HG02938 (cell line): Measurements from ENCODE around the gene UNC5A.

Experiments used
- ATAC-seq: cut with Tn5 transposase; IDR thresholded peaks from one replicate; pipeline ENCODE4 v1.9.1; 2021; ENCODE audit warnings: mild to moderate bottlenecking, moderate library complexity; ENCODE audit not compliant: unreplicated experiment

UNC5A gene

DNA sequence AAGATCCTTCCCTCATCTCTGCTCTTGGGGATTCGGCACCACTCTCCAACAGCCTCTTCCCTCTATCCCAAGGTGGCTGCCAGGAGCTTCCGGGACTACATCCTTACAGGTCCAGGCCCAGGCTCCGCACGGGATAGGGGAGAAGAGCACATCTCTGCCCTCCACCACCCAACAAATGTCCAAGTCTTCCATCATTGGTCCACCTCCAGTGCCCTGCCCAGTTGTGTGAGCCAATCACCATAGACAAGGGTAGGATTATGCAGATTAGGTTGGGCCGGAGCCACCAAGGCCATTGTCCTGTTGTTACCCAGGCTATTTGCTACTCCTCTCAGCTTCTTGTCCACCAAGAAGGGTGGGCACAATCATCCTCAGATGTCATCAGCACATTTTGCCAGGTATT is 9.1 kb downstream of the UNC5A start:
- ATAC-seq: no peak

DNA sequence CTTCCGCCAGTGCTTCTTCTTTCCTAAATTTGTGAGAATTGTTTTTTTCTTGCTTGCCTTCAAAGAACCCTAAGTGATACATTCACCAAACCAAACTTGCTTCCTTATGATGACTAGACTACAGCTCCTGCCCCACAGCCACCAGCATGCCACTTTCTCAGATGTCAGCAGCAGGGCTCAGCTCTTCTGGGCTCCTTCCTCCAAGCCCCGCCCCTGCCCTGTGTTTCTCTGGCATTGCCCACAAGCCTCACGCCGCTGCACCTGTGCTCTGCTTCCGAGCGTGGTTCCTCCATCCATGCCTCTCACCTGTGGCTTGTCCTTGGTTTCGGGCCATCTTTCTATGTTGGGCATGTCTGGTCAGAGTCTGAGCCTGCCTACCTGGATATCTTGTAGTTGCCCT is 10.6 kb downstream of the UNC5A start:
- ATAC-seq: no peak

DNA sequence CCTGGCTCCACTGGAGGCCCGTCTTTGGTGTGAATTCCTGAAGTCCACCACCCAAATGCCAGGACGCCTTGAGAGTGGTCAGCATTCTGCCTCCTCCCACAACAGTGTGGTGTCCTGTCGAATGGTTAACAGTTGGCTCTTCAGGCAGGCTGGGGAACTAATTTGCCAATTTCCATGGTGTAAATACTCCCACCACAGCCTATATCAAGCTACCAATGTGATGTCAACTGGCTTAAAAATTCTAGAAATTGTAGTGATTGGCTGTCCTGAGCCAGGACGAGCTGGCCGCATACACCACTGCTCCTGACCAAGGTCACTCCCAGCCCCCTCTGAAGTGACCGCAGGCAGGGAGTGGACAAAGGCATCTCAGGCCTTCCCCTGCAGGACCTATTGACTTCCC is 11.1 kb downstream of the UNC5A start:
- no peak for ATAC-seq

DNA sequence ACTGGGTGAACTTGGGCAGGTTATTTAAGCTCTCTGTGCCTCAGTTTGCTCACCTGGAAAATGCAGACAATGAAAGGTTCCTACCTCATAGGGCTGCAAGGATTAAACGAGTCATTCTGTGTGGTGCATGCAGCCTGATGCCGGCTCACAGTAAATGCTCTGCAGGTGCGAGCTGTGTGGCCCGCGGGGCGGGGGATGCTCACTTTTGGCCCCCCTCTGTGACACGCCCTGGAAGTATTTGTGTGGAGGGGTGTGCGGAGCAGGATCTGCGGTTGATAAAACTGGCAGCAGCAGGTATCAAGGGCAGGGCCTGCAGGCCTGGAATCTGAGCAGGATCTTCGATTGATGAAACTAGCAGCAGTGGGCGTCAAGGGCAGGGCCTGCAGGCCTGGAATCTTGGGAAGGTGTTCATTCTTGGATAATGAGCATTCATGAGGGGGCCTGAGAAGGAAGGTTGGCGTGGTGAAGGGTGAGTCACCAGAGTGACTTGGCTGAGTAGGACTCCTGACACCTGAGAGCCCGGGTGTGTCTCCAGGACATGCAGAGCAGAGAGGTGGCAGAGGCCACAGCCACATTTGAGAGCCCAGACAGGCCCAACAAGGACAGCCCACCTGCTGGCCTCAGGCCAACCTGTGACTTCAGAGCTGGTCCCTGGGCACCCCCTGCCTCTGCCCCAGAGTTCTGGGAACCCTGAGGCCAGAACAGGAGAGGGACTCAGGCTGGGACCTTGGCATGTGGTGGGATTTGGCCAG is 11.9 kb downstream of the UNC5A start:
- ATAC-seq: no peak

DNA sequence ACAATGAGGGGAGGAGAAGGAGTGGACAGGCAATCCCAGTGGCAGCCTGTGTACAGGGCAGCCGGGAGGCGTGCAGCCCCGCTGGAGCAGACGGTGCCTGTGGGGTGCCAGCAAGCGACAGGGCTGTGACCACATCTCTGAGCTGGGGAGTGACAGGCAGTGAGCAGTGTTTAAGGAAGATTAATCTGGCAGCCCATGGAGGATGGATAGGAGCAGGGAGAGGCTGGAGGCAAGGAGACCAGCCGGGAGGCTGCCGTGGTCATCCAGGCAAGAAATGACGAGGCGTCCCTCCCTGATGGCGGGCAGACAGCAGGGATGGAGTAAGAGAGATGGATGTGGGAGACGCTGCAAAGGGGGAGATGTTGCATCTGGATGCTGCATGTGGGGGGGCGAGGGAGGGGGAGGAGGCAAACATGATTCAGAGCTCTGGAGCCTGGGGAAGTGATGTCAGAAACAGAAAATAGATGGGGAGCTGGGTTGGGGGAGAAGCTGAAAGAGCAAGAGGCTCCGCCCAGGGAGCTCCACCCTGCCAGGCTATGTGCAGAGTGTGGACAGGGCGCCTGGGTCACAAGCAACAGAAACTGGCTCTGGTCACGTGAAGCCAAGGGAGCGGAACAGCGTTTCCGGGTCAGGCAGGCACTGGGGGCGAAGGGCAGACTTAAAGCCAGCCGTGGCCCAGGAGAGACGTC is 12.6 kb downstream of the UNC5A start:
- no peak for ATAC-seq

DNA sequence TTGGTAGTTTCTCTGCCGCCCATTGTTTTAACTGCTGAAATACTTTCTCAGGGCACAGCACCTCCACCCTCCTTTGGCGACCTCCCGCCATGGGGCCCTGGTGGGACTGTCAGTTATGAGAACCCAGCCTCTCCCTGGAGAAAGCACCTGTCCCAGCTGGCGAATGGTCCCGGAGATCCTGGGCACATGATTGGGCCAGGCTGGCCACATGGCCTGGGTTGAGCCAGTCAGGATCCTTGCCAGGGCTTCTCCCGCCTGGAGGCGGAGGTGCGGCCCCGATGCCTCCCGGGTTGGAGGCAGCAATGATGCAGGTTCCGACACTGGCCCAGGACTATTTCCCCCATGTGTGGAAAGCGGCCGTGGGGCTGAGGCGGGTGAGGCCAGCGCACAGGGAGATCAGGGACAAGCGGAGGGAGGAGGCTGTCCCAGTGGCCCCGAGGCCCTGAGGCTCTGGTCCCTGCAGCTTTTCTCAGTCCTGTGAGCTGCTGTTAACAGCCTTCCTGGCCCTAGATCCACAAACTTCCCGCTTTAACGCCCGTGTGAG is 13.6 kb downstream of the UNC5A start:
- no peak for ATAC-seq

DNA sequence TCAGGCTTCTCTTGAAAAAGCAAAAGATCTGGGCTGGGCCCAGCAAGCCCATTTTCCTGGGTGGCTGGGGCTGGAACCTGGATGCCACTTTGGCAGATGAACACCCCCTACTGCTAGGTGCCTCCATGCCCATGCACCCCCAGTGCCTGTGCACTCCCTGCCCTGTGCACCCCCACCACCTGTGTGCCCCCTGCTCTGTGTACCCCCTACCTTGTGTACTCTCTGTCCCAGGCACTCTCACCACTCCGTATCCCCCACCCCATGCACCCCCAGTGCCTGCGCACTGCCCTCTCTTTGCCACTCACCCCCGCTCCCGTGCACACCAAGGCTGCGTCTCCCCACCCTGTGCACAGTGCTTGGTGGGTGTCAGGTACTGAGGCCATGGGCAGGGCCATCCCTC is 14.2 kb downstream of the UNC5A start:
- no peak for ATAC-seq

DNA sequence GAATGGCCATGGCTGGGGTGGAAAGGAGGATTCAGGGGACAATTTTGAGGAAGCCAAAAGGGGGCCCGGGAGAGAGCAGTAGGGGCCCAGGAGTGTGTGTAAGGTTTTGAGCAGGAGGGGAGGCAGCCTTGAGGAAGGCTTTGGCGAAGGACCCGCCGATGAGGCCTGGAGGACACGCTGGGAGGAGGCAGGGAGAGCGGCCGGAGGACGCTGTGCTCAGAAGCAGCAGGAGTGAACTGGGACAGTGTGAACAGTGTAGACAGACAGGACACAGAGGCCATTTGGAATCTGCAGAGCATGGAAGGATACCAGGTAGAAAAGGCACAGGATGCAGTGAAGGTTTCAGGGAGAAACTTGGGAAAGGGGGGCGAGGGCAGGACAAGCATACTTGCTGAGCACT is 14.9 kb downstream of the UNC5A start:
- no peak for ATAC-seq

DNA sequence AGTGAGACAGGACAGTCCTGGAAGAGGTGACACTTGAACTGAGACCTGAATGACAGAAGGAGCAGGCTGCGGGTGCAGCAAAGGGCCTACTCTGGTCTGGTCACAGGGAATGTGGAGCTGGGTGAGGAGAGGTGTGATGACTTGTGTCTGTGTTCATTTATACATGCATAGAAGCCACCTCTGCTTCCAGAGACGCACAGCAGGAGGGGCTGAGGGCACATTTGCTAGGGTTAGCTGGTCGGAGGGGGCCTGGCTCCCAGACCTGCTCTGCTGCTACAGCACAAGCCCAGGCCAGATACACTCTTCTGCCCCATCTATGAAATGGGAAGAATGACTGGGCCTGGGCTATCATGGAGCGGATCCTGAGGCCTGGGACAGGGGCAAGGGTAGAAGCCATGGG is 15.6 kb downstream of the UNC5A start:
- ATAC-seq: no peak

DNA sequence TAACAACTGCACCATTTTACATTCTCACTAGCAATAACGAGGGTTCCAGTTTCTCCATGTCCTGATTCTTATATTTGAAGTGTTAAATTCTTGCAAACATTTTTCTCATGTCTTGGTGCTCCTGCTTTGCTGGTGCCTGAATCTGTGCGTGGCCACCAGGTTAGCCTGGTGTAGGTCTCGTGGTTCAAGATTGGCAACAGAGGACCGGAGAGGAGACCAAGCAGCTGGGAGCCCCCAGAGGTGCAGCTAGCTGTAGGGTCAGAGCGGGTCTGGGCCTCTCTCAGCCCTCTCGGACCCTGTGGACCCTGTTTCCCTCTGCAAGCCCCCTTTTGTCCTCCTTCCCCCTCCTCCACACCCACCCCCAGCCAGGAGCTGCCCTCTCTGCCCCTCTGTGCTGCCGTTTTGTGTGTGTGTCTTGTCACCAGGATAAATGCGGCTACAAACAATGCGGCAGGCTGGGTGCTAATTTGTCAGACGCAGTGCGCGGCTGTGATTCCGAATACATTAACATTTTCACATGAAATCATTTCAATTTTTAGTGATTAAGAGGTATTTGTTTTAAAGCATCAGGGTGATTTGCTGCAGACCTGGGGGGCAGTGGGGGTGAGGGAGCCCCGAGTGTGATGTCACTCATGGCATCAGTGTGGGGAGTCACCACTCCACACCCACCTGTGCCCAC is 17.5 kb downstream of the UNC5A start:
- ATAC-seq: no peak

DNA sequence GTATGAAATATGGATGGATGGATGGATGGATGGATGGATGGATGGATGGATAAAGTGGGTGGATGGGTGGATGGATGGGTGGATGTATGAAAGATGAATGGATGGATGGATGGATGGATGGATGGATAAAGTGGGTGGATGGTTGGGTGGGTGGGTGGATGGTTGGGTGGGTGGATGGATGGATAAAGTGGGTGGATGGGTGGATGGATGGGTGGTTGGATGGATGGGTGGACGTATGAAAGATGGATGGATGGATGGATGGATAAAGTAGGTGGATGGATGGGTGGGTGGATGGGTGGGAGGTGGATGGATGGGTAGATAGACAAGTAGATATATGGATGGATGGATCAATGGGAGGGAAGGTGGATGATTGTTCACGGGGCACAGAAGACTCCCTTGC is 19.0 kb downstream of the UNC5A start:
- no peak for ATAC-seq

DNA sequence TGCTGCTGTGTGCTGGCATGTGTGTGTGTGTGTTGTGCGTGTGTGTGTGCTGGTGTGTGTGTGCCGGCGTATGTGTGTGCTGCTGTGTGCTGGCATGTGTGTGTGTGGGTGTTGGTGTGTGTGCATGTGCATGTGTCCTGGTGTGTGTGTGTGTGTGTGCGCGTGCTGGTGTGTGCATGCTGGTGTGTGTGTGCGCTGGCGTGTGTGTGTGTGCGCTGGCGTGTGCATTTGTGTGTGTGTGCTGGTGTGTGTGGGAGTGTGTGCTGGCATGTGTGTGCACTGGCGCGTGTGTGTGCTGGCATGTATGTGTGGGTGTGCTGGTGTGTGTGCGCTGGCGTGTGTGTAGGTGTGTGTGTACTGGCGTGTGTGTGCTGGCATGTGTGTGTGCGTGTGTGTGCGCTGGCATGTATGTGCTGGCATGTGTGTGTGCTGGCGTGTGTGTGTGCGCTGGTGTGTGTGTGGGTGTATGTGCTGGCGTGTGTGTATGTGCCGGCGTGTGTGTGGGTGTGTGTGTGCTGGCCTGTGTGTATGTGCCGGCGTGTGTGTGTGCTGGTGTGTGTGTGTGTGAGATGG is 20.1 kb downstream of the UNC5A start:
- no peak for ATAC-seq

DNA sequence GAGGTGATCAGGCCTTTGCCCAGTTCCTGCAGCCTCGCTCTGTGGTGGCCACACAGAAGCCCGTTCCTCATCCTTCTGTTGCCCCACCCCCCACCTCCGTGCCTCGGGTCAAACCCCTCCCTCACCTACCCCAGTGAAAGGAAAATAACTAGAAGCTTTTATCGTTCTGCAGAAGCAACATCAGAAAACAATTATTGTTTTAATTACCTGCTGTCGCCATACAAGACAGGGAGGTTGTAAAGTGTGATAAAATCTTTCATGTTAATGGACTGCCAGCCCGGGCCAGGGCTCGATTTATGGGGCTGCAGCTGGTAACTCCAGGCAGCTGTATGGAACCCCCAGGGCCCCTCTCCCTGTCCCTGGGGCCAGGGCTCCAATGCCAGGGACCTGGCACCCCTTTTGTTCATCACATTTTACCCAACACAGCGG is 20.6 kb downstream of the UNC5A start:
- no peak for ATAC-seq

DNA sequence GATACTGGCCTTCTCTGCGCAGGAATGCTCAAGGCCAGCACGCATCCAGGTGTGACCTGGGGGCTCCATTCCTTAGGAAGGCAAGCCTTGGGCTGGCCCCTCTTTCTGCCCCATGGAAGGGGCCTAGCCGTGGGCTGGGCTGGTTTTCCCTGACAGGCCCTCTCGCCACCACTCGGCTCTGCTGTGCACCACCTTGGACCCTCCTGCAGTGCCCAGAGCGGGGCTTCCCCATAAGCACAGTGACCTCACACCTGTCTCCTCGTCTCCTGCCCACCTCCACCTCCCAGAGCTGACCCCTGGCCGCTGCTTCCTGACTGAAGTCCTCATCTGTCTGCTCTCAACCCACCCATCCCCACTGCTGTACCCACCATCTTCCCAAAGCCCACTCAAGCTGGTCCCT is 21.1 kb downstream of the UNC5A start:
- ATAC-seq: no peak

DNA sequence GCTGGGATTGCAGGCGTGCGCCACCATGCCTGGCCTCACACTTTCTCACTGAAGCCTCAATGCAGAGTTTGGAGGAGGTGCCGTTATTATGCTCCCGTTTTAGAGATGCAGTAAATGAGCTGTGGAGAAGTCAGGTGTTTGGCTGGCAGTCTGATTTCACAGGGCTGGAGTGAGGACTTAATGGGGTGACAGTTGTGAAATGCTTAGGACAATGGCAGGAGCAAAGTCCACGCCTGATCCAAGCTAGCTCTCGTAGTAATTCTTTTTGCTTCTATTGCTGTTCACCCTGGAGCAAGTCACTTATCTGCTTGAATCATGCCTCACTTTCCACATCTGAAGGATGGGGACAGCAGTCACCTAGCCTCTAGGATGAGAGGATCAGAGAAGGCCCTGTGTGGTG is 21.8 kb downstream of the UNC5A start:
- no peak for ATAC-seq

DNA sequence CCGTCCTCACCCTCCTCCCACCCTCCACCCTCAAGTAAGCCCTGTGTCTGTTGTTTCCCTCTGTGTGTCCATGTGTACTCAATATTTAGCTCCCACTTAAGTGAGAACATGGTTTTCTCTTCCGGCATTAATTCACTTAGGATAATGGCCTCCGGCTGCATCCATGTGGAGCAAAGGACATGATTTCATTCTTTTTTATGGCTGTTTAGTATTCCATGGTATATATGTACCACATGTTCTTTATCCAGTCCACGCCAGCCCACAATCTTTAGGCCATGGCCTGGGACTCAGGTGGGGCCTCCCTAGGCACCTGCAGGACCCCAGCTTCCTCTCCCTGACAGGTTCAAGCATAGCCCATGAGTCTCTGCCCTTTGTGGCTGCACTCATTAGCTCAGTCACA is 22.9 kb downstream of the UNC5A start:
- ATAC-seq: no peak

DNA sequence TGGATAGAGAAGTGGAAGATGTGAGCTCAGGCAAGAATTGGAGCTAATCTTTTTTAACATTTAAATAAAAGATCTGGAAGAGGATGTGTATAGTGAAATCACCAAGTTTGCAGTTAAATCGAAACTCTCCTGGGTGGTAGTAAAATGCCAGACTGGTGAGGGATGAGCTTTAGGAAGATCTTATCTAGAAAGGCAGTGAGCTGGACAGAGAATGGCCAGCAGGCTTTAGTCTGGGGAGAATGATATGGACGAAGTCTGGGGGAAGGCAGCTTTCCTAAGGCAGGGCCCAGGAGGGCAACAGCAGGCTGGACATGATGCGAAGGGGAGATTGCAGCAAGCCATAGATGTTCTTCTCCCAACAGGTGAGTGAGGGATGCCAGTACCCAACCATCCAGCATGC is 25.6 kb downstream of the UNC5A start:
- ATAC-seq: no peak

DNA sequence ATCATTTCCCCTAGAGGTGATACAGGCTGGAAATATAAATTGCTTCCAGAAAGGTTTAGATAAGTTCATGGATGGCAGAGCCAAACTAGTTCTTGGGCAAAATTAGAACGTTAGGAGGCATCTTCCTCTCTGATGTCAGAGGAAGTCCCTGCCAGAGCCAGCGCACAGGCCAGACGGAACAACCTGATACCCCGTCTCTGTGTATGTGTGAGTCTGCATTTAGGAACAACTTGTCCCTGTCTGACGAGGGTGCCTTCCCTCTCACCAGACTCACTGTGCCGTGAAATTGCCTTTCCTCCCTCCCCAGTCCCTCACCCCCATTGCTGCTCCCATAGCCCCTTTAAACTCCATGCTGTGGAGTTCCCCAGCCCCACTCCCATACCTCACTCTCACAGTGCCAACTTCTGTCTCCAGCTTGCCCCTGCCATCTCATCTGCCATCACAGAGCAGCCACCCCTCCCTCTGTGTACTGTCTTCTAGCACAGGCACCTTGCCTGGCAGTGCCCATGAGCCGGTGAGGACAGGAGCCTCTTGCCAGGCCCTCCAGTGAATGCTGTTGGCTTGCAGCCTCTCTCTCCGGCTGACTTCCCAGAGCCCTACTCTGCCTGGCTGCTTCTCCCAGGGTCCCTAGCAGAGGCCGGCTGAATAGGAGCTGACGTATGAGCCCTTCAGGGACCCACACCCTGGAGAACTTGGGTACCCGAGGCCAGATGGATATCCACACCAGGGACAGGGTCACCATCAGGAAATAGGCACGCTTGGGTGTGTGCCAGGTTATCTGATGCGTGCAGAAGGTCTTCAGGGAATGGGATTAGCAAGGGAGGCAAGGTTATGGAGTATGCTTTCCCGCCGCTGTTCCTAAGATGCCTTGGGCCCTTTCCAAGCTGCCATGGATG is 26.7 kb downstream of the UNC5A start:
- ATAC-seq: no peak

DNA sequence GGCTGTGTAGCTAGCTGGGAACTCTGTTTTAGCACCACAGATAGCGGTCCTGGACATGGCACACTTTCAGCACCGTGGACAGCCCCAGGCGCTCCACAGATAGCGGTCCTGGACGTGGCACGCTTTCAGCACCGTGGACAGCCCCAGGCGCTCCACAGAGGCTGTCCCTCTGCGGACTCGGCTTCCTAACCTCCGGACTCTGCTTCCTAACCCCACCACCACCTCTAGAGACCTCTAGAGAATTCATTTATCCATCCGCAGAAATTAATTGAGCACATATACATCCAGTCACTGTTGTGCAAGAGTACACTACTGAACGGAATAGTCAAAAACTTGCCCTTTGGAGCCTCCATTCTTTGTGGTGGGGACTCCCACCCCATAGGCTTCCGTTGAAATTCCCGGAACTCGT is 27.4 kb downstream of the UNC5A start:
- ATAC-seq: no peak

DNA sequence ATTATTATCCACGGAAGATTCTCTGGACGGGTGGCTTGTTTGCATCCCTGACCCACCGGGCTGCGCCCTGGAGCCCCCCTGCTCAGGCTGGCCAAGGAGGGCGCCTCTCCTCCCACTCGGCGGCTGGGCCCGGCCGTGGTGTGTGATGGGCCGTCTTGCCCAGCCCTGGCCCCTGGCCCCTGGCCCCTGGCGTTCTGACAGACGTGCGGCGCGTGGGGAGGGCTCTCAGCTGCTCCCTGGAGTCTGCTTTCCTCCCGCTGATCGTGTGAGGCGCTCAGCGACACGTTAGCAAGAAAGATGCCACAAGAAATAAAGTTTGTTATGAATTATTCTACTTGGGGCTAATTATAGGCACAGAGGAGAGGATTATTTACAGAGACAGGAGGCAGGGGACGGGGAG is 33.3 kb downstream of the UNC5A start:
- no peak for ATAC-seq

DNA sequence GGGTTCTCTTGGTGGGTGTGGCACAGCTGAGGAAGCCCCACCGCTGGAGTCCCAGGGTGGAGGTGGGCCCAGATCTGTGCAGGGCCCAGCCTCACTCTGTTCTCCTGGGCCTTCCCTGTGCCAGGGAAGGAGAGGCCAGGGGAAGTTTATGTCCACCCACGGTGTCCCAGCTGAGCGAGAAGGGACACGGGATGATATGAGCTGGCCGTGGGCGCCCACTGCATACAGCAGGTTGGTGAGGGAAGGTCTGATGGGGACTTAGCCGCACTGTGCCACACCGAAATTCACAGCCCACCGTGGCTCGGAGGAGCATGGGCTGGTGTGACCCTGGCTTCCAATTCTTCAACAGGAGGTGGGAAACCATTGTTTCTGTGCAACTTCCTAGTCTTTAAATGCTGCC is 33.9 kb downstream of the UNC5A start:
- no peak for ATAC-seq
